Right atrium auricular region (tissue), 2 donors: Measurements from ENCODE around the gene ACTR8. TPM values are rescaled to one million over a fixed set of nuclear protein-coding genes. Genes with fewer than 3 reads are reported as not detected.

Source experiments
- DNase-seq: peaks from one replicate; pipeline ENCODE4 v3.0.0-alpha.2; 2019; ENCODE audit warnings: low spot score
- H3K27ac ChIP-seq, 2 donors: fragments of 200-600 bp; sonication (generic); 1 replicate in 1 of 2; 2 replicates in 1 of 2; pipeline ENCODE4 v1.5.1; 2016 to 2019
- H3K27me3 ChIP-seq, 2 donors: fragments of 200-600 bp; sonication (generic); one replicate each; pipeline versions ENCODE4 v1.5.1 to v1.6.0; 2017 to 2019
- H3K36me3 ChIP-seq: fragments of 200-600 bp; sonication (generic); one replicate; pipeline ENCODE4 v1.5.1; 2016
- H3K4me1 ChIP-seq, 2 donors: fragments of 200-600 bp; sonication (generic); one replicate each; pipeline versions ENCODE4 v1.5.1 to v1.6.0; 2017 to 2019
- H3K4me3 ChIP-seq, 2 donors: fragments of 200-600 bp; sonication (generic); 1 replicate in 1 of 2; 2 replicates in 1 of 2; pipeline ENCODE4 v1.5.1; 2017 to 2019; ENCODE audit warnings: mild to moderate bottlenecking in 1 of 2, moderate library complexity in 1 of 2
- H3K9me3 ChIP-seq, 2 donors: fragments of 200-600 bp; sonication (generic); one replicate each; pipeline ENCODE4 v1.5.1; 2019
- CTCF ChIP-seq, 2 donors: fragments of 200-600 bp; sonication (generic); IDR thresholded peaks; one replicate each; pipeline ENCODE4 v1.5.1; 2019; ENCODE audit warnings: antibody characterized with exemption in 2 of 2
- total RNA-seq, 2 donors: library from RNA; depleted of rRNA; stranded (reverse); fragments of >200 nt; gene quantifications; one replicate each; pipeline ENCODE4 v1.1.0, GENCODE V29; 2016

The ACTR8 gene
- total RNA-seq, 2 donors from 2014 or later, result 23.7 to 24.3 TPM

GRCh38 chr3:53859178-53859577 is 22.8 kb downstream of the ACTR8 start:
- Histone ChIP-seq H3K9me3 (no peaks in the 10 kb centered on the region), H3K4me1 (peaks cover 0 to 8% of the 10 kb centered on the region in 2 donors), H3K27ac (no peak overlapping the region), H3K36me3 (peaks cover 13% of the 10 kb centered on the region), H3K27me3 (no peaks in the 10 kb centered on the region), H3K4me3 (no peak overlapping the region)
- no peak for TF ChIP-seq CTCF (IDR thresholded peaks at IDR 0.05)
- no peak for DNase-seq

- Histone ChIP-seq H3K4me1 (peaks cover 0 to 8% of the 10 kb centered on the region in 2 donors), H3K27ac (no peak overlapping the region), H3K27me3 (no peaks in the 10 kb centered on the region), H3K9me3 (no peaks in the 10 kb centered on the region), H3K36me3 (peaks cover 6% of the 10 kb centered on the region), H3K4me3 (no peak overlapping the region)
- no peak for DNase-seq
- no peak for TF ChIP-seq CTCF (IDR thresholded peaks at IDR 0.05)
Measured at GRCh38 chr3:53858096-53858741, 23.7 kb downstream of the ACTR8 start.

GRCh38 chr3:53856964-53857363 is 25.0 kb downstream of the ACTR8 start:
- Histone ChIP-seq H3K9me3 (no peaks in the 10 kb centered on the region), H3K4me3 (no peak overlapping the region), H3K36me3 (peaks cover 1% of the 10 kb centered on the region), H3K27ac (no peak overlapping the region), H3K27me3 (no peaks in the 10 kb centered on the region), H3K4me1 (peaks cover 0 to 8% of the 10 kb centered on the region in 2 donors)
- no peak for TF ChIP-seq CTCF (IDR thresholded peaks at IDR 0.05)
- DNase-seq, result peak; percentile 13

- Histone ChIP-seq H3K4me1 (peaks cover 0 to 9% of the 10 kb centered on the region in 2 donors), H3K27ac (no peak overlapping the region), H3K4me3 (no peak overlapping the region), H3K36me3 (no peaks in the 10 kb centered on the region), H3K9me3 (no peaks in the 10 kb centered on the region), H3K27me3 (no peaks in the 10 kb centered on the region)
- TF ChIP-seq CTCF (IDR thresholded peaks at IDR 0.05), result no peak
- DNase-seq, result no peak
Measured at GRCh38 chr3:53850895-53851294, 31.1 kb downstream of the ACTR8 start.

- DNase-seq, result no peak
- TF ChIP-seq CTCF (IDR thresholded peaks at IDR 0.05), result no peak
- no peak overlapping the region for H3K4me3 ChIP-seq
- no peaks in the 10 kb centered on the region for H3K9me3 ChIP-seq
- H3K27me3 ChIP-seq, result no peaks in the 10 kb centered on the region
- H3K4me1 ChIP-seq, result peaks cover 0 to 18% of the 10 kb centered on the region in 2 donors
- H3K36me3 ChIP-seq, result no peaks in the 10 kb centered on the region
- H3K27ac ChIP-seq, result no peak overlapping the region
Measured at GRCh38 chr3:53849916-53850315, 32.0 kb downstream of the ACTR8 start.

GRCh38 chr3:53846851-53847155 is 35.1 kb downstream of the ACTR8 start:
- H3K36me3 ChIP-seq, result no peaks in the 10 kb centered on the region
- H3K27ac ChIP-seq, result no peak overlapping the region
- DNase-seq, result no peak
- no peak for TF ChIP-seq CTCF (IDR thresholded peaks at IDR 0.05)
- H3K9me3 ChIP-seq, result no peaks in the 10 kb centered on the region
- H3K27me3 ChIP-seq, result no peaks in the 10 kb centered on the region
- peak overlapping the region; percentile 55 to 73 for H3K4me3 ChIP-seq
- peaks cover 0 to 29% of the 10 kb centered on the region in 2 donors for H3K4me1 ChIP-seq
